HL-60/S4 (cell line): Measurements from ENCODE around the gene HECTD1.

Experiments
- in situ Hi-C: fragments of 300-500 bp; cut with MboI; formaldehyde crosslinking; loops from 2 replicates; pipeline ENCODE4 v1.14.3; 2022; ENCODE audit warnings: low sequenced_read_pairs

Gene HECTD1

GRCh38 chr14:31161274-31161673 lies 46.3 kb downstream of the HECTD1 start:
- in situ Hi-C loops, result no loop called here

- in situ Hi-C loops, result no loop called here
Measured at GRCh38 chr14:31159682-31160296, 47.8 kb downstream of the HECTD1 start.

- in situ Hi-C loops, result no loop called here
Measured at GRCh38 chr14:31154956-31155355, 52.6 kb downstream of the HECTD1 start.

- in situ Hi-C loops, result no loop called here
Measured at GRCh38 chr14:31142455-31143087, 65.0 kb downstream of the HECTD1 start.

GRCh38 chr14:31139301-31139847 lies 68.2 kb downstream of the HECTD1 start:
- in situ Hi-C loops, result no loop called here

- in situ Hi-C loops, result no loop called here
Measured at GRCh38 chr14:31138301-31138700, 69.3 kb downstream of the HECTD1 start.

GRCh38 chr14:31137214-31137889 lies 70.2 kb downstream of the HECTD1 start:
- in situ Hi-C loops, result no loop called here

GRCh38 chr14:31133133-31133532 lies 74.5 kb downstream of the HECTD1 start:
- in situ Hi-C loops, result no loop called here

GRCh38 chr14:31128601-31129526 lies 78.7 kb downstream of the HECTD1 start:
- in situ Hi-C loops, result no loop called here

GRCh38 chr14:31127690-31128089 lies 79.9 kb downstream of the HECTD1 start:
- in situ Hi-C loops, result no loop called here

- in situ Hi-C loops, result no loop called here
Measured at GRCh38 chr14:31126680-31127079, 80.9 kb downstream of the HECTD1 start.

GRCh38 chr14:31125231-31125630 lies 82.4 kb downstream of the HECTD1 start:
- in situ Hi-C loops, result no loop called here

- in situ Hi-C loops, result no loop called here
Measured at GRCh38 chr14:31124197-31124596, 83.4 kb downstream of the HECTD1 start.

- in situ Hi-C loops, result no loop called here
Measured at GRCh38 chr14:31122921-31123320, 84.7 kb downstream of the HECTD1 start.

GRCh38 chr14:31122098-31122611 lies 85.4 kb downstream of the HECTD1 start:
- in situ Hi-C loops, result no loop called here

- in situ Hi-C loops, result no loop called here
Measured at GRCh38 chr14:31118892-31119291, 88.7 kb downstream of the HECTD1 start.

GRCh38 chr14:31113794-31114193 lies 93.8 kb downstream of the HECTD1 start:
- in situ Hi-C loops, result no loop called here

- in situ Hi-C loops, result no loop called here
Measured at GRCh38 chr14:31110872-31111271, 96.7 kb downstream of the HECTD1 start.

- in situ Hi-C loops, result no loop called here
Measured at GRCh38 chr14:31109257-31109656, 98.3 kb downstream of the HECTD1 start.

GRCh38 chr14:31106768-31107167 lies 100.8 kb downstream of the HECTD1 start:
- in situ Hi-C loops, result no loop called here

- in situ Hi-C loops, result no loop called here
Measured at GRCh38 chr14:31097081-31097480, 110.5 kb downstream of the HECTD1 start.
